WTC11 (cell line): ENCODE data around the gene PDIA3. TPM values are rescaled to one million over a fixed set of nuclear protein-coding genes. Genes with fewer than 3 reads are reported as not detected.
A peak's percentile ranks its signal among the peaks of the same experiment; 100 is the strongest.
"Not testable (repeated sequence)": the region's sequence is repeated elsewhere in the genome, so short reads cannot be mapped to it uniquely, and the experiment has no call there.

Experiments
- ATAC-seq: fragments of 200-7000 bp; cut with Tn5 transposase; 2 replicates; pipeline ENCODE4 v1.10.0; 2021; ENCODE audit warnings: mild to moderate bottlenecking, moderate library complexity
- CTCF ChIA-PET: fragments of 300-600 bp; sonication (Branson Sonifier 250); formaldehyde crosslinking; loops from one replicate; lab custom pipeline; 2021; ENCODE audit warnings: antibody characterized with exemption; lab: Charles Lee
- POLR2A ChIA-PET: fragments of 350-600 bp; sonication (Branson Sonifier 250); formaldehyde crosslinking; loops from one replicate; lab custom pipeline; 2021; ENCODE audit warnings: antibody characterized with exemption; lab: Charles Lee
- DNase-seq: peaks from one replicate; pipeline ENCODE4 v3.0.0; 2021; ENCODE audit warnings: low spot score
- H3K27ac Mint-ChIP-seq: 2 replicates; pipeline ENCODE4 v1.8.0; 2021; ENCODE audit warnings: mixed read lengths
- H3K27me3 Mint-ChIP-seq: 2 replicates; pipeline ENCODE4 v1.8.0; 2021; ENCODE audit warnings: low read depth, mild to moderate bottlenecking, moderate library complexity, mixed read lengths
- H3K36me3 Mint-ChIP-seq: 2 replicates; pipeline ENCODE4 v1.8.0; 2021; ENCODE audit warnings: mixed read lengths
- H3K4me1 Mint-ChIP-seq: 2 replicates; pipeline ENCODE4 v1.8.0; 2022; ENCODE audit warnings: mixed read lengths
- H3K4me3 Mint-ChIP-seq: 2 replicates; pipeline ENCODE4 v1.8.0; 2021; ENCODE audit warnings: mild to moderate bottlenecking, moderate library complexity, mixed read lengths
- H3K9me3 Mint-ChIP-seq: 2 replicates; pipeline ENCODE4 v1.8.0; 2021; ENCODE audit warnings: mixed read lengths
- ATF1 ChIP-seq: sonication (generic); formaldehyde crosslinking; IDR thresholded peaks from 2 replicates; pipeline ENCODE4 v1.8.1; 2023; ENCODE audit warnings: mild to moderate bottlenecking, moderate library complexity, missing genetic modification reagents
- ATF3 ChIP-seq: sonication (generic); formaldehyde crosslinking; conservative IDR thresholded peaks from 2 replicates; pipeline ENCODE4 v1.8.1; 2022; ENCODE audit warnings: mild to moderate bottlenecking, missing genetic modification reagents
- E2F1 ChIP-seq: sonication (generic); formaldehyde crosslinking; IDR thresholded peaks from 2 replicates; pipeline ENCODE4 v1.8.0; 2022; ENCODE audit warnings: mild to moderate bottlenecking, missing genetic modification reagents
- ELF4 ChIP-seq: sonication (generic); formaldehyde crosslinking; IDR thresholded peaks from 2 replicates; pipeline ENCODE4 v1.8.1; 2022; ENCODE audit warnings: low read depth, mild to moderate bottlenecking, moderate library complexity, missing genetic modification reagents
- ERG ChIP-seq: fragments of 250-450 bp; sonication (Bioruptor Pico); IDR thresholded peaks from 2 replicates; pipeline ENCODE4 v1.8.0; 2021; ENCODE audit warnings: mild to moderate bottlenecking
- ESRRA ChIP-seq: sonication (generic); formaldehyde crosslinking; IDR thresholded peaks from 2 replicates; pipeline ENCODE4 v1.8.1; 2022; ENCODE audit warnings: mild to moderate bottlenecking, missing genetic modification reagents, borderline replicate concordance
- FOXP1 ChIP-seq: sonication (generic); formaldehyde crosslinking; IDR thresholded peaks from 2 replicates; pipeline ENCODE4 v1.8.0; 2022; ENCODE audit warnings: missing genetic modification reagents, mild to moderate bottlenecking, moderate library complexity, borderline replicate concordance
- GTF2I ChIP-seq: fragments of 250-450 bp; sonication (Bioruptor Pico); conservative IDR thresholded peaks from 2 replicates; pipeline ENCODE4 v1.4.0; 2021; ENCODE audit warnings: mild to moderate bottlenecking
- MXD4 ChIP-seq: fragments of 250-450 bp; sonication (Bioruptor Pico); IDR thresholded peaks from 2 replicates; pipeline ENCODE4 v1.8.0; 2021; ENCODE audit warnings: mild to moderate bottlenecking, moderate library complexity, borderline replicate concordance
- NFE2L1 ChIP-seq: sonication (generic); formaldehyde crosslinking; IDR thresholded peaks from 2 replicates; pipeline ENCODE4 v1.8.1; 2023; ENCODE audit warnings: missing genetic modification reagents
- NR3C1 ChIP-seq: sonication (generic); formaldehyde crosslinking; conservative IDR thresholded peaks from 2 replicates; pipeline ENCODE4 v1.8.1; 2023; ENCODE audit warnings: low read depth, mild to moderate bottlenecking, missing genetic modification reagents
- ZNF121 ChIP-seq: sonication (generic); formaldehyde crosslinking; IDR thresholded peaks from 2 replicates; pipeline ENCODE4 v1.8.0; 2023; ENCODE audit warnings: missing genetic modification reagents
- ZNF138 ChIP-seq: sonication (generic); formaldehyde crosslinking; conservative IDR thresholded peaks from 2 replicates; pipeline ENCODE4 v1.8.1; 2022; ENCODE audit warnings: mild to moderate bottlenecking, moderate library complexity, missing genetic modification reagents
- ZNF532 ChIP-seq: fragments of 250-450 bp; sonication (Bioruptor Pico); IDR thresholded peaks from 2 replicates; pipeline ENCODE4 v1.9.0; 2021; ENCODE audit warnings: mild to moderate bottlenecking, borderline replicate concordance
- total RNA-seq: library from RNA; stranded (reverse); gene quantifications from 3 replicates; pipeline ENCODE4 v1.2.3, GENCODE V29; 2021
- TF ChIP-seq, protein P1 (sequence below): sonication (generic); formaldehyde crosslinking; IDR thresholded peaks from 2 replicates; pipeline ENCODE4 v1.8.1; 2022; ENCODE audit warnings: missing genetic modification reagents, borderline replicate concordance
- TF ChIP-seq, protein P2 (sequence below): fragments of 250-450 bp; sonication (Bioruptor Pico); IDR thresholded peaks from 2 replicates; pipeline ENCODE4 v1.9.0; 2021; ENCODE audit warnings: moderate library complexity, mild to moderate bottlenecking, inconsistent platforms, borderline replicate concordance

The PDIA3 gene
- total RNA-seq, 1 experiment from 2014 or later: 630 TPM

- TF ChIP-seq, protein P1, sequence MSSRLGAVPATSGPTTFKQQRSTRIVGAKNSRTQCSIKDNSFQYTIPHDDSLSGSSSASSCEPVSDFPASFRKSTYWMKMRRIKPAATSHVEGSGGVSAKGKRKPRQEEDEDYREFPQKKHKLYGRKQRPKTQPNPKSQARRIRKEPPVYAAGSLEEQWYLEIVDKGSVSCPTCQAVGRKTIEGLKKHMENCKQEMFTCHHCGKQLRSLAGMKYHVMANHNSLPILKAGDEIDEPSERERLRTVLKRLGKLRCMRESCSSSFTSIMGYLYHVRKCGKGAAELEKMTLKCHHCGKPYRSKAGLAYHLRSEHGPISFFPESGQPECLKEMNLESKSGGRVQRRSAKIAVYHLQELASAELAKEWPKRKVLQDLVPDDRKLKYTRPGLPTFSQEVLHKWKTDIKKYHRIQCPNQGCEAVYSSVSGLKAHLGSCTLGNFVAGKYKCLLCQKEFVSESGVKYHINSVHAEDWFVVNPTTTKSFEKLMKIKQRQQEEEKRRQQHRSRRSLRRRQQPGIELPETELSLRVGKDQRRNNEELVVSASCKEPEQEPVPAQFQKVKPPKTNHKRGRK (CRISPR knock-in tag): no peak
- TF ChIP-seq E2F1 (no peak), ESRRA (CRISPR knock-in tag) (no peak), NR3C1 (CRISPR knock-in tag) (no peak), ATF1 (CRISPR knock-in tag) (no peak)
- TF ChIP-seq, protein P2, sequence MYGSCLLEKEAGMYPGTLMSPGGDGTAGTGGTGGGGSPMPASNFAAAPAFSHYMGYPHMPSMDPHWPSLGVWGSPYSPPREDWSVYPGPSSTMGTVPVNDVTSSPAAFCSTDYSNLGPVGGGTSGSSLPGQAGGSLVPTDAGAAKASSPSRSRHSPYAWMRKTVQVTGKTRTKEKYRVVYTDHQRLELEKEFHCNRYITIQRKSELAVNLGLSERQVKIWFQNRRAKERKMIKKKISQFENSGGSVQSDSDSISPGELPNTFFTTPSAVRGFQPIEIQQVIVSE (CRISPR knock-in tag): no peak
Measured at GRCh38 chr15:43702174-43702573, 44.1 kb upstream of the PDIA3 start (continued).

- ATAC-seq (no peak), DNase-seq (no peak)
- ChIA-PET POLR2A (no interaction called here), CTCF (no interaction called here)
- no peak overlapping the region for H3K4me3 Mint-ChIP-seq
- H3K27ac Mint-ChIP-seq: no peak overlapping the region
- H3K9me3 Mint-ChIP-seq: no peaks in the 10 kb centered on the region
- no peaks in the 10 kb centered on the region for H3K27me3 Mint-ChIP-seq
- TF ChIP-seq MXD4 (CRISPR knock-in tag) (no peak), ELF4 (CRISPR knock-in tag) (no peak), FOXP1 (CRISPR knock-in tag) (no peak), ZNF532 (CRISPR knock-in tag) (no peak), E2F1 (no peak), ATF3 (CRISPR knock-in tag) (no peak), NFE2L1 (CRISPR knock-in tag) (no peak), ZNF121 (CRISPR knock-in tag) (no peak), GTF2I (no peak), ZNF138 (CRISPR knock-in tag) (no peak), ERG (CRISPR knock-in tag) (no peak)
- 0 out of 2 replicates have a peak, but pooled peaks cover 4% of the 10 kb centered on the region for H3K36me3 Mint-ChIP-seq
- no peaks in the 10 kb centered on the region for H3K4me1 Mint-ChIP-seq
Measured at GRCh38 chr15:43702701-43703424, 43.4 kb upstream of the PDIA3 start.

DNA sequence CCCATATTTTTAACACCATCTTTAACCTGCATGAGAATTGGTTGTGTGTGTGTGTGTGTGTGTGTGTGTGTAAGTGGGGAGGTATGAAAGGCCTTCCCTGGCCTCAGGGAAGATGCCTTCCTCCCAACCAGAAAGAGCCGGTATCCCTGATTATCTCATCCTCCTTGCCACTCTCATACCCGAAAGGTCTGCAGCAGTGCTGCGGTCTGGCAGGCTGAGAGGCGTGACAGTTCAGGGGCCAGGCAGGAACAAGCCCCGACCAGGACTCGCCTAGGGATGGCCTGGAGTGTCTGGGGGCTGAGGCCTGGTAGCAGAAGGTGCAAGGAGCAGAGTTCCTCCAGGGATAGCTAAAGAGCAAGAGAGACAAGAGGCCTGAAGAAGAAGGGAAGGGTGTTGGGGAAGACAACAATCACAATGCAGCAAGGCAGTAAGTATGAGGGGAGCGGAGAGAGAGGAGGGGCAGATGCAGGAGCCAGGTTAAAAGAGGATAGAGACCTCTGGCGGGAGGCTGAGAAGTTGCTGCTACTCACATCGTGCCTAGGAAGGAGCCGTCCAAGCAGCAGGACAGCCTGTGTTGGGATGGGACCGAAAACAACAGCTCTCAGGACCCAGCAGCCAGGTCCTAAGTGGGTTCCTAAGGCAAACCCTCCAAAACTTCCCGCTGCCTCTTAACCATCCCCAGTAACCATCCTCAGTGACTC, 35.7 kb upstream of the PDIA3 start:
- H3K36me3 Mint-ChIP-seq, DNase-seq, POLR2A ChIA-PET, H3K4me1 Mint-ChIP-seq, H3K27ac Mint-ChIP-seq, H3K4me3 Mint-ChIP-seq, H3K27me3 Mint-ChIP-seq, CTCF ChIA-PET, H3K9me3 Mint-ChIP-seq: not testable (repeated sequence)
- ATAC-seq: peak; percentile 25; the same call in 1 of the 2 replicates
